Breast epithelium (tissue), 4 donors: ENCODE data around the gene CYP27C1. TPM values are rescaled to one million over a fixed set of nuclear protein-coding genes. Genes with fewer than 3 reads are reported as not detected.
"Not testable (repeated sequence)": the region's sequence is repeated elsewhere in the genome, so short reads cannot be mapped to it uniquely, and the experiment has no call there.

Source experiments
- DNase-seq, 2 donors: peaks; one replicate each; pipeline ENCODE4 v3.0.0-alpha.2; 2019; ENCODE audit warnings: low spot score in 2 of 2
- H3K27ac ChIP-seq, 2 donors: fragments of 200-600 bp; sonication (generic) in 1 of 2; one replicate each; pipeline ENCODE4 v1.5.1; 2016 to 2019; ENCODE audit warnings: mild to moderate bottlenecking in 1 of 2
- H3K27me3 ChIP-seq, 2 donors: fragments of 200-600 bp; sonication (generic) in 1 of 2; one replicate each; pipeline versions ENCODE4 v1.5.1 to v1.6.0; 2017 to 2019; ENCODE audit warnings: control low read depth in 1 of 2, mild to moderate bottlenecking in 1 of 2
- H3K36me3 ChIP-seq: fragments of 200-600 bp; one replicate; pipeline ENCODE4 v1.5.1; 2019
- H3K4me1 ChIP-seq, 2 donors: fragments of 200-600 bp; sonication (generic); one replicate each; pipeline ENCODE4 v1.5.1; 2016 to 2019; ENCODE audit warnings: control low read depth in 1 of 2
- H3K4me3 ChIP-seq, 3 donors: fragments of 200-600 bp; sonication (generic); 1 replicate in 2 of 3; 2 replicates in 1 of 3; pipeline ENCODE4 v1.5.1; 2016 to 2019; ENCODE audit warnings: mild to moderate bottlenecking in 3 of 3, moderate library complexity in 2 of 3
- H3K9me3 ChIP-seq, 2 donors: fragments of 200-600 bp; sonication (generic) in 1 of 2; one replicate each; pipeline ENCODE4 v1.5.1; 2016 to 2019; ENCODE audit warnings: control low read depth in 1 of 2
- POLR2A ChIP-seq: fragments of 450-650 bp; IDR thresholded peaks from one replicate; pipeline ENCODE4 v1.6.1; 2016; ENCODE audit warnings: antibody characterized with exemption, mild to moderate bottlenecking, moderate library complexity
- POLR2AphosphoS5 ChIP-seq, 3 donors: sonication (generic); formaldehyde crosslinking; IDR thresholded peaks; one replicate each; pipeline ENCODE4 v1.6.1; 2017; ENCODE audit warnings: antibody characterized with exemption in 3 of 3
- intact Hi-C: fragments of 100-400 bp; cut with DNase I; formaldehyde crosslinking; loops from one replicate; pipeline ENCODE4 v1.15.1; 2023; ENCODE audit warnings: low total_unique reads
- total RNA-seq, 3 donors: library from RNA; depleted of rRNA; stranded (reverse); fragments of >200 nt; gene quantifications; one replicate each; pipeline ENCODE4 v1.1.0, GENCODE V29; 2016
- TF ChIP-seq, protein P1 (sequence below), 3 donors: fragments of 450-650 bp; IDR thresholded peaks; one replicate each; pipeline ENCODE4 v1.5.1; 2016 to 2017; ENCODE audit warnings: antibody characterized with exemption in 3 of 3, mild to moderate bottlenecking in 3 of 3, moderate library complexity in 3 of 3

Gene CYP27C1
- total RNA-seq, 3 donors from 2014 or later = 0.29 to 0.48 (median 0.33) TPM

DNA sequence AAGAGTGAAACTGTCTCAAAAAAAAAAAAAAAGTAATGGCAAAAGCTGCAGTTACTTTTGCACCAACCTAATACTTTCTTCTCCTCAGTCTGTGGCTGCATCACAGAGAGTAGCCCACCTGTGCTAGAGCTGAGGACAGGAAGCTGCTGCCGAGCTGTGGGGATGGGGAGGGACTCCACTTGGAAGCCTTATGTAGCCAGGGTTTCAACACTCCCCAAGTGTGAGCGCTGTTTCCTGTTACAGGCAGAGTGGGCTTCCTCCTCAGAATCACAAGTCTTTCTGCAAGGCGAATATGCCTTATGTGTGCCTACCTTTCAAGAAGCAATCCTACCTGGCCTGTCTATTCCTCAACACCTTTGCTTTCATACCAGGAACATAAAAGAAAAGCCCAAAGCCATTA, 36.3 kb upstream of the CYP27C1 start:
- no peak for DNase-seq
- Histone ChIP-seq H3K36me3 (peaks cover 6% of the 10 kb centered on the region), H3K27ac (no peak overlapping the region), H3K9me3 (no peaks in the 10 kb centered on the region), H3K27me3 (no peaks in the 10 kb centered on the region), H3K4me3 (no peak overlapping the region), H3K4me1 (no peaks in the 10 kb centered on the region)
- TF ChIP-seq POLR2AphosphoS5 (IDR thresholded peaks at IDR 0.05) (no peak), POLR2A (no peak)
- TF ChIP-seq, protein P1, sequence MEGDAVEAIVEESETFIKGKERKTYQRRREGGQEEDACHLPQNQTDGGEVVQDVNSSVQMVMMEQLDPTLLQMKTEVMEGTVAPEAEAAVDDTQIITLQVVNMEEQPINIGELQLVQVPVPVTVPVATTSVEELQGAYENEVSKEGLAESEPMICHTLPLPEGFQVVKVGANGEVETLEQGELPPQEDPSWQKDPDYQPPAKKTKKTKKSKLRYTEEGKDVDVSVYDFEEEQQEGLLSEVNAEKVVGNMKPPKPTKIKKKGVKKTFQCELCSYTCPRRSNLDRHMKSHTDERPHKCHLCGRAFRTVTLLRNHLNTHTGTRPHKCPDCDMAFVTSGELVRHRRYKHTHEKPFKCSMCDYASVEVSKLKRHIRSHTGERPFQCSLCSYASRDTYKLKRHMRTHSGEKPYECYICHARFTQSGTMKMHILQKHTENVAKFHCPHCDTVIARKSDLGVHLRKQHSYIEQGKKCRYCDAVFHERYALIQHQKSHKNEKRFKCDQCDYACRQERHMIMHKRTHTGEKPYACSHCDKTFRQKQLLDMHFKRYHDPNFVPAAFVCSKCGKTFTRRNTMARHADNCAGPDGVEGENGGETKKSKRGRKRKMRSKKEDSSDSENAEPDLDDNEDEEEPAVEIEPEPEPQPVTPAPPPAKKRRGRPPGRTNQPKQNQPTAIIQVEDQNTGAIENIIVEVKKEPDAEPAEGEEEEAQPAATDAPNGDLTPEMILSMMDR (IDR thresholded peaks at IDR 0.05) = no peak
- intact Hi-C loops = no loop called here

GRCh38 chr2:127255721-127256120, 35.6 kb upstream of the CYP27C1 start:
- intact Hi-C loops = no loop called here
- H3K27me3 ChIP-seq = no peaks in the 10 kb centered on the region
- H3K4me3 ChIP-seq = no peak overlapping the region
- DNase-seq = no peak
- TF ChIP-seq POLR2A (no peak), POLR2AphosphoS5 (IDR thresholded peaks at IDR 0.05) (no peak)
- TF ChIP-seq, protein P1 (IDR thresholded peaks at IDR 0.05) = no peak
- no peak overlapping the region for H3K27ac ChIP-seq
- peaks cover 6% of the 10 kb centered on the region for H3K36me3 ChIP-seq
- no peaks in the 10 kb centered on the region for H3K4me1 ChIP-seq
- no peaks in the 10 kb centered on the region for H3K9me3 ChIP-seq

DNA sequence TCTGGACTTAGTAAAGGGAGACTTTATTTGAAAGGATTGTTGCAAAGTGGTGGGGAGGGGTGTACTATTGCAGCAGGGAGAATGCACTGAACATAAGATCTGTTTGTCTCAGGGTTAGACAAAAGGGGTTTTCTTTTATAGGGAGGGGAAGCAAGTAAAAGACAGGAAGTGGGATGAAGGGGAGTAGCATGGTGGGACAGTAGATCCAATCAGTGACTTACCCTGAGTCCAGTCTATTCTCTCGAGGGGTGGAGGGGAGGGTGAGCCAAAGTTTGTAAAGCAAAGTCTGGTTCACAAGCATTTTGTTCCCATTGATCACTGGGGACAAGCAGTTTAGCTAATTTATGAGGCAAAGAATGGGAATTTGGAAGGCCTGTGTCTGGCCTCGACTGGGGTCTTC, 35.0 kb upstream of the CYP27C1 start:
- Histone ChIP-seq H3K27me3 (no peaks in the 10 kb centered on the region), H3K4me1 (no peaks in the 10 kb centered on the region), H3K9me3 (no peaks in the 10 kb centered on the region), H3K4me3 (no peak overlapping the region), H3K36me3 (peaks cover 6% of the 10 kb centered on the region), H3K27ac (no peak overlapping the region)
- intact Hi-C loops = no loop called here
- DNase-seq = no peak
- TF ChIP-seq POLR2A (no peak), POLR2AphosphoS5 (IDR thresholded peaks at IDR 0.05) (no peak)
- TF ChIP-seq, protein P1 (IDR thresholded peaks at IDR 0.05) = no peak

DNA sequence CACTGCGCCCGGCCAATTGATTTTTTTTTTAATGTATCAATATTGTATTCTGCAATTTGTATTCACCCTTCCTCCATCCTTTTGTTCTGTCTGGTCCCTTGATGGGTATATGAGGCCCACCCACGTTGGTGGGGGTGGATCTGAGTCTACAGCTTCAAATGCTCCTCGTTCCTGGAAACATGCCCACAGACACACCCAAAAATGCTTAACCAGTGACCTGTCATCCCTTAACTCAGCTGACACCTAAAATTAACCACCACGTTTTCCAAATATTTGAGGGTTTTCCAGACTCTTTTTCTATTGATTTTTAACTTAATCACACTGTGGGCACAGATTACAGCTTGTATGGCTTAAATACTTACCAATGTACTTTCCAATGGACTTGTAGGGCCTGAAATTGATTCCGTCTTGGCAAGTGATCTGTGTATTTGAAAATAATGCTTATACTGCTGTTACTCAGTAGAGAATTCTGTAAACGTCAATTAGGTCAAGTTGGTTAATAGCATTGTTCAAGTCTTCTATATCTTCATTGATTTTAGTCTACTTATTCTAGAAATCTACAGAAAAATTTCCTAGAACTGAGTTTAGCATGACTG, 34.4 kb upstream of the CYP27C1 start:
- Histone ChIP-seq H3K27ac (no peak overlapping the region), H3K4me3 (no peak overlapping the region), H3K4me1 (no peaks in the 10 kb centered on the region), H3K27me3 (no peaks in the 10 kb centered on the region), H3K36me3 (peaks cover 5% of the 10 kb centered on the region), H3K9me3 (no peaks in the 10 kb centered on the region)
- no peak for DNase-seq
- TF ChIP-seq POLR2AphosphoS5 (IDR thresholded peaks at IDR 0.05) = no peak
- no peak for TF ChIP-seq POLR2A
- intact Hi-C loops = no loop called here

- H3K27ac ChIP-seq, DNase-seq, H3K4me3 ChIP-seq, intact Hi-C loops, H3K27me3 ChIP-seq, H3K4me1 ChIP-seq, H3K36me3 ChIP-seq: not testable (repeated sequence)
- peaks cover 6 to 12% of the 10 kb centered on the region in 2 donors for H3K9me3 ChIP-seq
Measured at GRCh38 chr2:127241184-127241583, 21.1 kb upstream of the CYP27C1 start.

DNA sequence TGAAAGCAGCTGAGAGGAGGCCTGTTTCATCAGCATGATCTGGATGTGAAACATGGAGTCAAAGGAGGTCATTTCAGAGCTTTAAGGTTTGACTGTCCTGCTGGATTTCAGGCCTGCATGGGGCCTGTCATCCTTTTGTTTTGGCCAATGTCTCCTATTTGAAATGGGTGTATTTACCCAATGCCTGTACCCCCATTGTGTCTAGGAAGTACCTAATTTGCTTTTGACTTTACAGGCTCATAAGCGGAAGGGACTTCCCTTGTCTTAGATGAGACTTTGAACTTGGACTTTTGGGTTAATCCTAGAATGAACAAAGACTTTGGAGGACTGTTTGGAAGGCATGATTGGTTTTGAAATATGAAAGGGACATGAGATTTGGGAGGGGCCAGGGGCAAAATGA, 19.3 kb upstream of the CYP27C1 start:
- H3K4me3 ChIP-seq = no peak overlapping the region
- H3K9me3 ChIP-seq = peaks cover 6 to 12% of the 10 kb centered on the region in 2 donors
- H3K27ac ChIP-seq = no peak overlapping the region
- H3K27me3 ChIP-seq = no peaks in the 10 kb centered on the region
- DNase-seq = no peak
- H3K4me1 ChIP-seq = no peaks in the 10 kb centered on the region
- TF ChIP-seq POLR2A (no peak), POLR2AphosphoS5 (IDR thresholded peaks at IDR 0.05) (no peak)
- TF ChIP-seq, protein P1 (IDR thresholded peaks at IDR 0.05) = no peak
- no peaks in the 10 kb centered on the region for H3K36me3 ChIP-seq
- intact Hi-C loops = no loop called here

DNA sequence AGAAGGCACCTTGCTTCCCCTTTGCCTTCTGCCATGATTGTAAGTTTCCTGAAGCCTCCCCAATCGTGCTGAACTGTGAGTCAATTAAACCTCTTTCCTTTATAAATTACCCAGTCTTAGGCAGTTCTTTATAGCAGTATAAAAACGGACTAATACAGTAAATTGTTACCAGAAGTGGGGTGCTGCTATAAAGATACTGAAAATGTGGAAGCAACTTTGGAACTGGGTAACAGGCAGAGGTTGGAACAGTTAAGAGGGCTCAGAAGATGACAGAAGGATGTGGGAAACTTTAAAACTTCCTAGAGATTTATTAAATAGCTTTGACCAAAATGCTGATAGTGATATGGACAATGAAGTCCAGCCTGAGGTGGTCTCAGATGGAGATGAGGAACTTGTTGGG, 17.7 kb upstream of the CYP27C1 start:
- H3K27me3 ChIP-seq, H3K4me1 ChIP-seq, H3K27ac ChIP-seq, H3K4me3 ChIP-seq, H3K36me3 ChIP-seq, DNase-seq, intact Hi-C loops: not testable (repeated sequence)
- peaks cover 6 to 12% of the 10 kb centered on the region in 2 donors for H3K9me3 ChIP-seq
